HG02970 (cell line): Measurements from ENCODE around the gene RTP4.
"Not testable (repeated sequence)": the region's sequence is repeated elsewhere in the genome, so short reads cannot be mapped to it uniquely, and the experiment has no call there.

Experiments
- ATAC-seq: cut with Tn5 transposase; IDR thresholded peaks from one replicate; pipeline ENCODE4 v1.9.1; 2021; ENCODE audit warnings: mild to moderate bottlenecking, moderate library complexity, moderate number of reproducible peaks; ENCODE audit not compliant: unreplicated experiment, low FRiP score

RTP4 gene

DNA sequence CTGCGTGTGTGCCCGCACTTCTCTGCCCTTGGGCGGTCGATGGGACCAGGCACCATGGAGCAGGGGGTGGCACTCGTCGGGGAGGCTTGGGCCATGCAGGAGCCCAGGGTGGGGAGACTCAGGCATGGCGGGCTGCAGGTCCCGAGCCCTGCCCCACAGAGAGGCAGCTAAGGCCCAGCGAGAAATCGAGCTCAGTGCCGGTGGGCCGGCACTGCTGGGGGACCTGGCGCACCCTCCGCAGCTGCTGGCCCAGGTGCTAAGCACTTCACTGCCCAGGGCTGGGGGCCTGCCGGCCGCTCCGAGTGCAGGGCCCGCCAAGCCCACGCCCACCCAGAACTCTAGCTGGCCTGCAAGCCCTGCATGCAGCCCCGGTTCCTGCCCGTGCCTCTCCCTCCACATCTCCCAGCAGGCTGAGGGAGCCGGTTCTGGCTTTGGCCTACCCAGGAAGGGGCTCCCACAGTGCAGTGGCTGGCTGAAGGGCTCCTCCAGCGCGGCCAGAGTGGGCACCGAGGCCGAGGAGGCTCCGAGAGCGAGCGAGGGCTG, 553 bp upstream of the RTP4 start:
- no peak for ATAC-seq

DNA sequence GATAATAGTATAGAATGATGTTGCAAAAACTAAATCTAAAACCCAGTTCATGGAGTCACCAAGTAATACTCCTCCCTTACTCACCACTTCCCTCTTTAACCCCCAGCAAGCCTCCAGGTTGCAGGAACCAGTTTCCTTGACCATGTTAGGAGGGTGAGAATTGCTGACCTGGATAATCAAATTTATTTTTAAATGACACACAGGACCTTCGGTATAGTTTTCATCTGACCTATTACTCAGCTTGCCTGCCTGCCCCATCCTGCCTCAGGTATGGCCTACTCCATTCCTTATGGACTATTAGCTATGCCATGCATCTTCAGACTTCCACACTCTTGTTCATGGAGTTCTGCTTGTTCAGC, 883 bp downstream of the RTP4 start:
- peak; percentile 33 for ATAC-seq

DNA sequence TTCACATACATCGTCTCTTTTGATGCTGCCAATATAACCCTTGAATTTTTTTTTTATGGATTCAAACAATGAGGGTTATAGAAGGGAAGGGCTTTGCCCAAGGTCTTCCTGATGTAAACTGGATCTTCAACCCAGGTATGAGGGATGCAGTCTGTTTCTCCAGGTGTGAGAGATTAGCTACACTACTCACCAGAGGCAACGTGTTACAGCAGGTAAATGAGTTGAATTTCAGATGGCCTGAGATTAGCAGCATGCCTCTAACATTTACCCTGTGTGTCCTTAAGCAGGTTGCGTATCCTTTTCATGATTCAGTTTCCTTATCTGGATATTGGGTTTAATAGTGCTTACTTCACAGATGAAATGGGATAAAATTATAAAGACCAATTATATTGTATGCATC, 1.9 kb downstream of the RTP4 start:
- ATAC-seq: no peak

DNA sequence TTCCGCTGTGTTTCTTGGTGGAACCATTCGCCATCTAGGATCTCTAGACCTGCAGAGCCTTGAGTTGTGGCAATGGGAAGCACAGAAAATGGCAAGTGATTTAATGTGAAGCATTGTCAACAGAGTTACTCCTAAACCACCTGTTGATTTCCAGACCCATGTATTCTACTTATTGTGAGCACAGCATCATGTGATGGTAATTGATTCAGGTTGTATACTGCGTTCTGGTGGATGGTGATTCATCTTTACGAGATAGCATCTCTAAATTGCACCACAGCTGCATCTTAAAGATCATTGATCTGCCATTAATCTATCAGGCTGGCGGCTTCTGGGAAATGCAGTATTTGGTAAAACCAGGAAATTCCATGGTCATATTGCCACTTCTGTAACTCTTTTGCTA, 7.4 kb downstream of the RTP4 start:
- no peak for ATAC-seq

DNA sequence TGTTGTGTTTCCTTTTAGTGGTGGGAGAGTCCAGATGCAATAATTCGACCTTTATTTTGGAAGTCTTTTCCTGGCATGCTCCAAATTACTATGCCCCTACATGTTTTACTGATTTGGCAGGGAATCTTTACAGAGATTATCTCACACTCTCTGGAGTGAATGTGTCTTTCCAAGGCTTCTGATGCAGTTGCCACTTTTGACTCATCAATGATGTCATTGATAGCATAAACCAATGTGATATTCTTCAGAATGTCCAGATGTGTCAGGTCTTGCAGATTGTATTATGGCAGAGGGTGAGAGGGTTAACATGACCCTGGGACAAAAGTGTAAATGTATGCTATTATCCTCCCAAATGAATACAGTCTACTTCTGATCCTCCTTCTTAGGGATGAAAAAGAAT, 9.7 kb downstream of the RTP4 start:
- no peak for ATAC-seq

DNA sequence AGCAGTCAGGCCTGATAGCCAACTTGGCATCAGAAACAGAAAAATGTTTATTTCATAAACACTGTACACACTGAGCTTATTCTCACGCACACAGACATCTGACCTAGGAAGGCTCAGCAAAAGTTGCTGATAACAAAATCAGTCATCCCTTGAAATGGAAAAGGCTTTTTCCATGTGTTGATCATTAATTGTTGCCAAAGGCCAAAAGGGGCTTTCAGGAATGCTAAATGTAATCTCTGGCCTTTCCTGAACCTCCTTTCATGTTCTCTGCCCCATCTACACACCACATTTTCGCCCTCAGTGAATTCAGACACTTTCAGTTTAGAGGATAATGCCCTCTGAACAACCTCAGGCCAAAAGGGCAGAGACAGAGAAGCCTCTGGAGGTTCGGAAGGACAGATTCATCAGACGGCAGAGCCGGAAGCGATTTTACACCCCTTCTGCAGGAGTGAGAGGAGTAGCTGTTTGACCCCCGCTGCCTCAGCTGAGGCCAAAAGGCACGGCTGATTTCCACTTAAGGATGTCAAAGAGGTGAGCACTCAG, 14.5 kb downstream of the RTP4 start:
- no peak for ATAC-seq

DNA sequence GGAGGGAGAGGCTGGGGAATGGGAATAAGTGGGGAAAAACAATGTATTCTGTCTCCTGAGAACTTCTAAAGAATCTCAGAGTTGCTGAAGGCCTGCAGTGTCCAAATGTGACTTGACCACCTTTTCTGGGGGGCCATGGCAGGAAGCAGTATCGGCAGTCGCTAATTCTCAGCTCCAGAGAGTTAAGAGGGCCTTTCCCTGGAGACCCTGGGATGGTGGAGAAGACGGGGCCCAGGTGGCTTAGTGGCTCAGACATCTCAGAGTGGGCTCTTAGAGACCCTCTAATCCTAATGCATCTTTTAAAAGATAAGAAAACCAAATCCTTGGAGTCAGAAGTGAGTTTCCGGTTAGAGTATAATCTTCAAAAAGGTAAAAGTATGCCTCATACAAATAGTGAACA, 15.1 kb downstream of the RTP4 start:
- ATAC-seq: no peak

DNA sequence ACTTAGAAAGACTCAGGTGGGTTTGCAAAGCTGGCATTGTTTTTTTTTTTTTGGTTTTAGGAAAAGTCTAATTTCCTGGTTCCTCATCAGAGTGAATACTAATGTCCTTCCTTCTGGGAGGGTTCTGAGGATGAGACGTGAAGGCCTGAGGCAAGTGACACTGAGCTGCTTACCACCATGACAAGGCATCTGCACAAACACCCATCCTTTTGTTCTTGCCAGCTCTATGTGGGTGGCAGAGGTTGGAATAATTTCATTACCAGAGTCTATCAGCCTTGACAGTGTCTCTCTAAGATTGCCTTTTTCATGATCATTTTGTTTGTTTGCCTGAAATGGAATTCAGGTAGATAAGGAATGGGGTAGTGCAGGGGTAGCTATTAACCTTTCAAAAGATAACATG, 17.1 kb downstream of the RTP4 start:
- ATAC-seq: no peak

DNA sequence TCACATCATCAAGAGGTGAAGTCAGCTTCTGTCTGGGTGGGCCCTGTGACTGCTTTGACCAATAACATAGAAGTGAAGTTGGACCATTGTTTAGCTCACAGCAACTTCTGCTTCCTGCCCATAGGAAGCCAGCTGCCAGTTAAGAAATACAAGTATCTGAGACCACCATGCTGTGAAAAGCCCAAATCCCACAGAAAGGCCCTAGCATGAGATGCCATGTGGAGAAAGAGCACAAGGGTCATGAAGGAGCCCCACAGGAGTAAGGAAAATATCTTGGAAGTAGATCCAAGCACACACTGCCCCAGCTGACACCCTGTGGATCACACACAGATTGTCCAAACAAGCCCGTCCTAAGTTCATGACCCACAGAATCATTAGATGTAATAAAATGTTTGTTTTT, 28.5 kb downstream of the RTP4 start:
- no peak for ATAC-seq

DNA sequence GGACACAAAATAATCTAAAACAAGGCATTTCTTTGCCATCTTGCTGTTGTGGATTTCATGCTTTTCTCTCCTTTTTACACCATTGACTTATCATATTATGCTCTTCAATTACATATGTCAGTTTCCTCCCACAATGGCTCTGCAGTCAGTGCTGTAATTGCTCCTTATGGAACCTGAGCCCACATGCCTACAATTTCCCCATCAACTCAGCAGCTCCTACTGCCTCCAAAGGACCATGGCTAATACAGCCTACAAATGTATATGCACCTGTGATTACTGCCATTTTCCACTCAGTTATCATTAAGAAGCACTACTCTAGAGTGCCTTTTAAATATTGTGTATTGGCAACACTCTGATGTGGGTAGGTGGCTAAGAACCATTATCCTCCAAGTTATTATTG, 30.8 kb downstream of the RTP4 start:
- ATAC-seq: no peak

DNA sequence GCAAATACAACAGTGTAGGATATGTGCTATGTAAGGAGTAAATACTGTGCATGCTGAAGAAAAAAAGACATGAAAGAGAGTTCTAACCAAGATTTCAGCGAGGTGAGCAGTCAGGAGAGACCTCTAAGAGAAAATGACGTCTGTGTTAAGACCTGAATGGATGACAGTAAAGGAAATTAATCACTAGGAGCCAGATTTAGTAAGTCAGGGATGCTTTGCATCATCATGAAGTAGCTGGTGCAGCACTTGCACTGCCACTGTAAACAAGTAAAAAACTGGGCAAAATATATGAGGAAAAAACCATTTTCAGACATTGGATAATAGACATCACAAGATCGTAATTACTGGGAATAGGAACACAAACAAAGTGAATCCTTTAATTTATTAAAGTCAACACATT, 32.6 kb downstream of the RTP4 start:
- ATAC-seq: no peak

DNA sequence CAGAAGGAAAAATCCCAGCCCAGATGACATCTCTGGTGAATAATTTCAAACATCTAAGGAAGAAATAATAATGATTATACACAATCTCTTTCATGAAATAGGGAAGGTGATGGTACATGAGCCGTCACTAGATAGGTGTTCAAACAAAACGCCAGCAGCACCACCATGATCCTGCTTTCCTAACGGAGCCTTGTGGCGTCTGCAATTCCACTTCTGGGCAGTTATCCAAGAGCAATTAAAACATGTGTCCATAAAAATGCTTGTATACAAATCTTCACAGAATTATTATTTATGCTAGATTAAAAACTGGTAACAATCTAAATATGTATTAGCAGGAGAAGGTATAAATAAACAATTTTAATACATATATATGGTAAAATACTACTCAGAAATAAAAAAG, 33.7 kb downstream of the RTP4 start:
- no peak for ATAC-seq

DNA sequence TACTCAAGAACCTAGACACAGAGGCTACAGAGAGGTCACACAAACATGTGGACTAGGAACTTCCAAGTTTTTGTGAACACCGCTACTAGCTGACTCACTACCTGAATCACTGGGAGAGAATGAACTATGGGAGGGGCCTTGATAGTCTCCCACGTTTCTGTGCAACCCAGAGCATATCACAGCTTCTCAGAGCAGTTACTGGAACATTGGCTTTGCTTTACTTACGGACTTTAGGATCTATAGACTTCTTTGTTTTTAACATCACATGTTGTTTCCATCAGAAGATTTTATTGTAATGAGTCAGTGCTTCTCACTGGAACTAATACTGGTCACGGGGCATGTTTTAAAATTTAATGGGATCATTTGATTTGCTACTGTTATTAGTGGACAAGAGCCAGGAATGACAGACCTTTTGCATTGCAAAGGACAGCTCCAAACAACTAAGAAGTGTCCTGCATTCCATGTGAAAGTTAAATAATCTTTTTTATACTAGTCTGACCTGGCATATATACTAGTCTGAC, 35.6 kb downstream of the RTP4 start:
- ATAC-seq: no peak

DNA sequence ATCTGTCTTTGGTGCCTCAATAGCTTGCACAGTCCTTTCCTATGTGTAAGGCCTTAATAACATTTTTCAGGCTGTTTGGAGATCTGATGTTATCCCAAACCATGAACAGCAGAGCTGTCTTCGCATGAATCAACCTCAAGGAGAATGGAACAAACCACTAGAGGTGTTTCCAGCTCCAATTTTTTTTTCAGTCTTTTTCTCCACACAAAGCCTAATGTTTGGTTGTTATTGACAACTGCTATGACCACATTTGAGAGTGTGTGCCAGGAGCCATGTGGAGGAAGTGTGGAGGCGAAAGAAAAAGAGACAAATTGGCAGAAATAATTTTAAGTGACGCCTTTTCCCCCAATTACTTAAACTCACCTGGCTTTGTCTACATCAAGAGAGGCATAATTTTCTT, 38.7 kb downstream of the RTP4 start:
- ATAC-seq: no peak

DNA sequence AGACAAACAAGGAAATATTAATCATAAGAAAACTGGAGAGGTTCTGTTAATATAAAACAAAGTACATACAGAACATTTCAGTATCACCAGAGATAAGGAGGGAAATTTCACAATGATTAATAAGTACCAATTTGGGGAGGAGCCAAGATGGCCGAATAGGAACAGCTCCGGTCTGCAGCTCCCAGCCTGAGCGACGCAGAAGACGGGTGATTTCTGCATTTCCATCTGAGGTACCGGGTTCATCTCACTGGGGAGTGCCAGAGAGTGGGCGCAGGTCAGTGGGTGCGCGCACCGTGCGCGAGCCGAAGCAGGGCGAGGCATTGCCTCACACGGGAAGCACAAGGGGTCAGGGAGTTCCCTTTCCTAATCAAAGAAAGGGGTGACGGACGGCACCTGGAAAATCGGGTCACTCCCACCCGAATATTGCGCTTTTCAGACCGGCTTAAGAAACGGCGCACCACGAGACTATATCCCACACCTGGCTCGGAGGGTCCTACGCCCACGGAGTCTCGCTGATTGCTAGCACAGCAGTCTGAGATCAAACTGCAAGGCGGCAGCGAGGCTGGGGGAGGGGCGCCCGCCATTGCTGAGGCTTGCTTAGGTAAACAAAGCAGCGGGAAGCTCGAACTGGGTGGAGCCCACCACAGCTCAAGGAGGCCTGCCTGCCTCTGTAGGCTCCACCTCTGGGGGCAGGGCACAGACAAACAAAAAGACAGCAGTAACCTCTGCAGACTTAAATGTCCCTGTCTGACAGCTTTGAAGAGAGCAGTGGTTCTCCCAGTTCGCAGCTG, 44.0 kb downstream of the RTP4 start:
- not testable (repeated sequence) for ATAC-seq
